GM12892 (cell line): ENCODE results near the gene AGAP9.
"Not testable (repeated sequence)": the region's sequence is repeated elsewhere in the genome, so short reads cannot be mapped to it uniquely, and the experiment has no call there.

Experiments
- POLR2A ChIP-seq: IDR thresholded peaks from 2 replicates; pipeline ENCODE4 v1.6.1; 2011; ENCODE audit warnings: low read depth, low read length, control low read depth
- POLR2AphosphoS5 ChIP-seq: IDR thresholded peaks from 2 replicates; pipeline ENCODE4 v1.6.1; 2011; ENCODE audit warnings: low read depth, low read length, control low read depth
- TAF1 ChIP-seq: IDR thresholded peaks from 2 replicates; pipeline ENCODE4 v1.6.1; 2011; ENCODE audit warnings: low read depth, mild to moderate bottlenecking, control low read depth, low read length, borderline replicate concordance

DNA sequence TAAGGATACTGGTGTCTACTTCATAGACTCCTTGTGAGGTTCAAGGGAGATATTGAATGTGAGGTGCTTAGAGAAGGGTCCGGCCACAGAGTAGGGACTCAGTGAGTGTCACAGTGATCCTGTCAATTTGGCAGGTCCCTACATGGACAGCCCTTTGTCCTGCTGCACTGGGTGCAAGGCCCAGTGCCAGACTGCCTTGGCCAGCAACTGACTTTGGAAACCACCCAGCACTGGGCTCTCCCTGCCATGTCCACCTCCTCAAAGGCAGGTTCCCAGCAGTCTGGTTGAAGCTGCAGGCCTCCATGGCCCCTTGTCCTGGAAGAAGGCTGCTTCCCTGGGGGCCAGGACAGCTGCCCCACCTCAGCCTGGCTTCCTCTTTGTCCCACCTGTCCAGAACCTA, 41.1 kb downstream of the AGAP9 start:
- not testable (repeated sequence) for TF ChIP-seq POLR2A, TAF1, POLR2AphosphoS5
